K562 (cell line): ENCODE results near the gene TMEM131. TPM values are rescaled to one million over a fixed set of nuclear protein-coding genes. Genes with fewer than 3 reads are reported as not detected.

Source experiments
- ATAC-seq: fragments of 200-7000 bp; cut with Tn5 transposase; 3 replicates; pipeline ENCODE4 v1.9.1; 2020; ENCODE audit warnings: moderate library complexity
- BruUV-seq: library from RNA; stranded (reverse); fragments of 400-500 nt; replicated peaks from 2 replicates; lab custom pipeline; 2021; lab: Mats Ljungman, UMichigan
- CTCF ChIA-PET: fragments of 300-600 bp; formaldehyde crosslinking; extraction: SDS; loops from one replicate; lab custom pipeline; 2021; ENCODE audit warnings: low intra/inter-chr PET ratio; lab: Yijun Ruan, JAX
- POLR2A ChIA-PET: fragments of 300-600, 350-650 bp; sonication (Branson Sonifier 250); formaldehyde crosslinking; extraction: SDS; loops from one replicate; lab custom pipeline; 2021; ENCODE audit warnings: antibody characterized with exemption, inconsistent platforms; lab: Yijun Ruan, JAX
- DNase-seq, 4 experiments: peaks; one replicate each; pipeline versions ENCODE4 v3.0.0 to v3.0.0-alpha.2; 2011 to 2018; ENCODE audit warnings: low spot score in 3 of 4, mixed read lengths in 3 of 4; ENCODE audit errors: extremely low read depth in 1 of 4
- FAIRE-seq: peaks from 2 replicates; lab custom pipeline; 2011; peaks lifted over from hg19 to GRCh38; lab: Jason Lieb, UNC
- H2AFZ ChIP-seq: 2 replicates; pipeline ENCODE4 v1.6.0; 2011; ENCODE audit warnings: low read depth, low read length, control low read depth, inconsistent platforms
- H3K27ac ChIP-seq: fragments of 200-600 bp; 3 replicates; pipeline ENCODE4 v1.8.0; 2011; ENCODE audit warnings: low read depth, mild to moderate bottlenecking, control low read depth, inconsistent platforms, low read length, moderate library complexity, mixed read lengths; ENCODE audit errors: extremely low read depth
- H3K27me3 ChIP-seq, 2 experiments: fragments of 300-600 bp in 1 of 2; 2 replicates in 1 of 2; 3 replicates in 1 of 2; pipeline versions ENCODE4 v1.6.0 to v1.8.0; 2011; ENCODE audit warnings: inconsistent platforms in 2 of 2, low read length in 2 of 2, mild to moderate bottlenecking in 1 of 2, mixed read lengths in 1 of 2, moderate library complexity in 1 of 2; ENCODE audit not compliant: control insufficient read depth in 2 of 2, insufficient read depth in 2 of 2
- H3K36me3 ChIP-seq: fragments of 300-600 bp; 3 replicates; pipeline ENCODE4 v1.8.0; 2011; ENCODE audit warnings: mild to moderate bottlenecking, low read length, inconsistent platforms; ENCODE audit not compliant: control insufficient read depth, insufficient read depth
- H3K4me1 ChIP-seq, 2 experiments: fragments of 200-600 bp in 1 of 2; replicated peaks in 1 of 2; 2 replicates in 1 of 2; 3 replicates in 1 of 2; pipeline versions ENCODE4 v1.5.1 to v1.8.0; 2011; ENCODE audit warnings: inconsistent platforms in 2 of 2, low read length in 2 of 2, mild to moderate bottlenecking in 1 of 2, mixed read lengths in 1 of 2, moderate library complexity in 1 of 2; ENCODE audit not compliant: control insufficient read depth in 2 of 2, insufficient read depth in 2 of 2
- H3K4me2 ChIP-seq: 2 replicates; pipeline ENCODE4 v1.6.1; 2011; ENCODE audit warnings: low read length, control low read depth, inconsistent platforms, mixed read lengths; ENCODE audit not compliant: insufficient read depth
- H3K4me3 ChIP-seq: fragments of 200-600 bp; sonication (generic), shearing (Covaris generic); 2 replicates; pipeline ENCODE4 v1.5.1; 2016; ENCODE audit warnings: control low read depth, inconsistent platforms
- H3K79me2 ChIP-seq: fragments of 200-600 bp; 3 replicates; pipeline ENCODE4 v1.8.0; 2011; ENCODE audit warnings: low read length, inconsistent platforms; ENCODE audit not compliant: control insufficient read depth, insufficient read depth
- H3K9ac ChIP-seq, 2 experiments: 2 replicates each; pipeline versions ENCODE4 v1.6.0 to v1.6.1; 2011; ENCODE audit warnings: low read depth in 2 of 2, low read length in 2 of 2, control low read depth in 1 of 2, inconsistent platforms in 1 of 2, mild to moderate bottlenecking in 1 of 2, mixed read lengths in 1 of 2; ENCODE audit not compliant: insufficient read depth in 1 of 2
- H3K9me1 ChIP-seq: one replicate; pipeline ENCODE4 v1.6.0; 2011; ENCODE audit warnings: inconsistent platforms, mild to moderate bottlenecking, low read length, moderate library complexity; ENCODE audit not compliant: control insufficient read depth, insufficient read depth
- H3K9me3 ChIP-seq: replicated peaks from 2 replicates; pipeline ENCODE4 v1.5.1; 2011; ENCODE audit warnings: low read depth, low read length, inconsistent platforms; ENCODE audit not compliant: control insufficient read depth, insufficient read depth
- H4K20me1 ChIP-seq: replicated peaks from 2 replicates; pipeline ENCODE4 v1.6.1; 2011; ENCODE audit warnings: low read length, inconsistent platforms, mixed read lengths; ENCODE audit not compliant: control insufficient read depth, insufficient read depth
- HMBOX1 ChIP-seq: sonication (generic); IDR thresholded peaks from 2 replicates; pipeline ENCODE4 v1.6.1; 2016
- PRMT5 ChIP-seq: sonication (generic); formaldehyde crosslinking; IDR thresholded peaks from 2 replicates; pipeline ENCODE4 v1.5.0; 2020; ENCODE audit warnings: missing genetic modification reagents
- RBBP5 ChIP-seq: fragments of 200-600 bp; sonication (generic); IDR thresholded peaks from 2 replicates; pipeline ENCODE4 v1.6.1; 2012; ENCODE audit warnings: borderline replicate concordance, mild to moderate bottlenecking, low read length, control low read depth, inconsistent platforms; ENCODE audit not compliant: insufficient read depth, poor library complexity, severe bottlenecking
- TEAD1 ChIP-seq, 2 experiments: fragments of 450-650 bp in 1 of 2; sonication (generic) in 1 of 2; formaldehyde crosslinking; IDR thresholded peaks; 2 replicates each; pipeline versions ENCODE4 v1.4.0 to v1.8.0; 2020 to 2022; ENCODE audit warnings: mild to moderate bottlenecking in 2 of 2, missing genetic modification reagents in 1 of 2
- WGBS: fragments of 100-300 bp; shearing (Covaris generic); methylation state at CpG from one replicate; pipeline ENCODE4 v1.1.6; 2016; ENCODE audit warnings: low coverage, mixed read lengths; ENCODE audit not compliant: insufficient coverage; ENCODE audit errors: missing lambda C conversion rate; 5-methylcytosine and 5-hydroxymethylcytosine counted together
- in situ Hi-C: fragments of 300-500 bp; cut with MboI; formaldehyde crosslinking; loops from 4 replicates; pipeline ENCODE4 v1.15.0; 2018; ENCODE audit warnings: inconsistent platforms, mixed read lengths
- intact Hi-C: fragments of 100-400 bp; cut with micrococcal nuclease; formaldehyde crosslinking; loops from 2 replicates; pipeline ENCODE4 v1.14.2; 2022
- polyA plus RNA-seq, 8 experiments: library from polyadenylated mRNA; depleted of rRNA in 4 of 8; stranded (reverse) in 5 of 8; unstranded in 3 of 8; fragments of >200 nt; fragmentation: Nextera tagmentation in 2 of 8; fragmentation: Illumina TruSeq in 1 of 8; extraction: Ambion mirVana in 2 of 8; extraction: Trizol in 1 of 8; gene quantifications; 2 replicates each; pipeline versions ENCODE4 v1.2.1 to v1.2.3, GENCODE V29; 2011 to 2014; ENCODE audit warnings: inconsistent platforms in 1 of 8, missing spikeins in 1 of 8
- total RNA-seq, 7 experiments: library from RNA; depleted of rRNA in 6 of 7; stranded (reverse); fragments of >200 nt in 6 of 7; fragmentation: Illumina TruSeq in 2 of 7; extraction: Trizol in 2 of 7; gene quantifications; 2 replicates each; pipeline versions ENCODE4 v1.2.1 to v1.2.3, GENCODE V29; 2011 to 2021; ENCODE audit warnings: low replicate concordance in 1 of 7

Gene TMEM131
- total and polyA plus RNA-seq, 9 of the 15 experiments (the other 6 are each of a cell fraction or from before 2014, with no cell fraction given), result 2.5 to 21.1 (median 12.4) TPM

- no peak overlapping the region for H2AFZ ChIP-seq
- no peak overlapping the region for H3K27ac ChIP-seq
- CTCF ChIA-PET, result no interaction called here
- peak overlapping the region; percentile 86 for H3K4me3 ChIP-seq
- H3K9me1 ChIP-seq, result no peaks in the 10 kb centered on the region
- no peaks in the 10 kb centered on the region for H3K36me3 ChIP-seq
- TF ChIP-seq HMBOX1 (0 out of 2 replicates have a peak, but pooled peaks have one; percentile 24), TEAD1 (CRISPR knock-in tag; IDR thresholded peaks at IDR 0.05) (no peak), RBBP5 (no peak), PRMT5 (CRISPR knock-in tag) (no peak)
- TF ChIP-seq, all 486 proteins: peak for 1
- BruUV-seq, result no TSS peak
- Histone ChIP-seq H3K4me2 (peak overlapping the region; percentile 32; the same call in 1 of the 2 replicates), H3K79me2 (peaks cover 73% of the 10 kb centered on the region), H4K20me1 (peaks cover 4% of the 10 kb centered on the region; the same call in 1 of the 2 replicates), H3K4me1 (peaks cover 6 to 12% of the 10 kb centered on the region in 2 experiments), H3K9ac (peak overlapping the region in 1 of 2 experiments; percentile 88; a peak in 1 of 4 replicates), H3K27me3 (no peaks in the 10 kb centered on the region), H3K9me3 (no peaks in the 10 kb centered on the region)
- intact Hi-C loops, result no loop called here
- ATAC-seq (no peak), FAIRE-seq (peak; percentile 11), DNase-seq (no peak)
- POLR2A ChIA-PET, result no interaction called here
- in situ Hi-C loops, result no loop called here
- WGBS, result 60% methylated on average over 3 of the region's 3 CpGs
Observed at GRCh38 chr2:97992836-97993825, 2.6 kb downstream of the TMEM131 start.
